A673 (cell line): ENCODE results near the gene CCR2. TPM values are rescaled to one million over a fixed set of nuclear protein-coding genes. Genes with fewer than 3 reads are reported as not detected.

Experiments used
- Bru-seq: library from RNA; stranded (reverse); fragments of 400-500 nt; gene quantifications from one replicate; lab custom pipeline; 2021; lab: Mats Ljungman, UMichigan
- BruChase-seq, 2 experiments: library from RNA; stranded (reverse); fragments of 400-500 nt; gene quantifications; one replicate each; lab custom pipeline; 2021; lab: Mats Ljungman, UMichigan
- BruUV-seq: library from RNA; stranded (reverse); fragments of 400-500 nt; replicated peaks from 2 replicates; lab custom pipeline; 2021; lab: Mats Ljungman, UMichigan
- CTCF ChIA-PET: fragments of 300-600 bp; sonication (Branson Sonifier 250); formaldehyde crosslinking; loops from one replicate; lab custom pipeline; 2022; ENCODE audit warnings: antibody characterized with exemption; lab: Charles Lee
- POLR2A ChIA-PET: fragments of 300-600 bp; sonication (Branson Sonifier 250); formaldehyde crosslinking; loops from one replicate; lab custom pipeline; 2022; ENCODE audit warnings: antibody characterized with exemption; ENCODE audit not compliant: low non-redundant PET; lab: Charles Lee
- DNase-seq: peaks from one replicate; pipeline ENCODE4 v3.0.0-alpha.2; 2015; ENCODE audit warnings: low spot score
- H3K27ac ChIP-seq: fragments of 200-600 bp; sonication (generic); 2 replicates; pipeline ENCODE4 v1.5.1; 2016; ENCODE audit warnings: mixed run types, low read depth, mild to moderate bottlenecking, mixed read lengths, antibody characterized with exemption, low read length; ENCODE audit not compliant: poor library complexity, severe bottlenecking
- H3K27me3 ChIP-seq: fragments of 200-600 bp; sonication (generic); replicated peaks from 2 replicates; pipeline ENCODE4 v1.6.1; 2017; ENCODE audit warnings: mixed run types, low read depth, mild to moderate bottlenecking, mixed read lengths, antibody characterized with exemption, low read length; ENCODE audit not compliant: insufficient read depth, poor library complexity
- H3K36me3 ChIP-seq: fragments of 200-600 bp; sonication (generic); 2 replicates; pipeline ENCODE4 v1.6.1; 2016; ENCODE audit warnings: mixed run types, mild to moderate bottlenecking, mixed read lengths, antibody characterized with exemption, low read length; ENCODE audit not compliant: insufficient read depth, poor library complexity, severe bottlenecking
- H3K4me1 ChIP-seq: fragments of 200-600 bp; sonication (generic); 2 replicates; pipeline ENCODE4 v1.6.1; 2017; ENCODE audit warnings: mixed run types, mild to moderate bottlenecking, mixed read lengths, antibody characterized with exemption, low read length; ENCODE audit not compliant: insufficient read depth, poor library complexity, severe bottlenecking
- H3K4me3 ChIP-seq: fragments of 200-600 bp; sonication (generic); 2 replicates; pipeline ENCODE4 v1.5.1; 2016; ENCODE audit warnings: low read depth, mixed run types, mild to moderate bottlenecking, mixed read lengths, low read length; ENCODE audit not compliant: poor library complexity, severe bottlenecking
- H3K9me3 ChIP-seq: fragments of 200-600 bp; sonication (generic); 2 replicates; pipeline ENCODE4 v1.6.1; 2016; ENCODE audit warnings: mixed run types, low read depth, mild to moderate bottlenecking, mixed read lengths, antibody characterized with exemption, low read length; ENCODE audit not compliant: poor library complexity, severe bottlenecking
- EZH2 ChIP-seq: fragments of 200-600 bp; sonication (generic); IDR thresholded peaks from 2 replicates; pipeline ENCODE4 v1.6.1; 2017; ENCODE audit warnings: borderline replicate concordance, low read depth, mild to moderate bottlenecking, mixed read lengths, antibody characterized with exemption, low read length; ENCODE audit not compliant: poor library complexity, severe bottlenecking
- intact Hi-C: fragments of 100-400 bp; cut with micrococcal nuclease; formaldehyde crosslinking; loops from one replicate; pipeline ENCODE4 v1.10.0; 2022; ENCODE audit not compliant: unreplicated experiment
- long read RNA-seq: library from polyadenylated mRNA; stranded (forward); transcript quantifications from one replicate; pipeline ENCODE4 v2.0.0, GENCODE V29; 2022
- total RNA-seq: library from RNA; stranded (reverse); gene quantifications from 2 replicates; pipeline ENCODE4 v1.2.3, GENCODE V29; 2021
- TF ChIP-seq, protein P1 (sequence below): fragments of 300-800, 200-600 bp; sonication (generic); conservative IDR thresholded peaks from 2 replicates; pipeline ENCODE4 v1.5.1; 2017; ENCODE audit warnings: low read depth, mild to moderate bottlenecking, antibody characterized with exemption, low read length, moderate library complexity, mixed read lengths

The CCR2 gene
- total RNA-seq (not detected in 2 replicates), Bru-seq, nascent RNA (not detected), BruChase-seq, experiment 1, labeled RNA remaining after a 2-hour chase (not detected), BruChase-seq, experiment 2, labeled RNA remaining after a 6-hour chase (not detected)
- long read RNA-seq: 0 reads

DNA sequence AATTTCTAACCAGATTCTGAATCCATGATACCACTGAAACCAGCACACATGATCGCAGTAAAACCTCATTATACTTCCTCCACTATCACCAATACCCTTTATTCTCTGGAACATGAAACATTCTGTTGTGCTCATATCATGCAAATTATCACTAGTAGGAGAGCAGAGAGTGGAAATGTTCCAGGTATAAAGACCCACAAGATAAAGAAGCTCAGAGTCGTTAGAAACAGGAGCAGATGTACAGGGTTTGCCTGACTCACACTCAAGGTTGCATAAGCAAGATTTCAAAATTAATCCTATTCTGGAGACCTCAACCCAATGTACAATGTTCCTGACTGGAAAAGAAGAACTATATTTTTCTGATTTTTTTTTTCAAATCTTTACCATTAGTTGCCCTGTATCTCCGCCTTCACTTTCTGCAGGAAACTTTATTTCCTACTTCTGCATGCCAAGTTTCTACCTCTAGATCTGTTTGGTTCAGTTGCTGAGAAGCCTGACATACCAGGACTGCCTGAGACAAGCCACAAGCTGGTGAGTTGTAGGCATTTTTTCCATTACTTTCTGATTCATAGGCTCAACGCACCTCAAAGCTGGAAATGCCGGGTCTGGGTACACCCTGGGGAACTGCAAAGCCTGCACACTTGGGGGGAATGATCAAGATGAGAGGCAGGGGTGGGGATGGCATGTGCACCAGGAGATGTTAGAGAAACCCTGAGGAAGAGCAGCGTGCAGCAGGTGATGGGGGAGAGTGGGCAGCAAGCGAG lies at the start of gene CCR2:
CCR2 (plus strand) TSS at position 465 of the 764 bp plus-strand sequence. CDS start 3,417 bp downstream, outside the sequence.
- no peaks in the 10 kb centered on the region for H3K4me1 ChIP-seq
- no peaks in the 10 kb centered on the region for H3K36me3 ChIP-seq
- H3K27ac ChIP-seq: no peak within 1 kb of the TSS
- peaks cover 39% of the 10 kb centered on the region for H3K27me3 ChIP-seq
- no peak within 1 kb of the TSS for H3K4me3 ChIP-seq
- DNase-seq: no peak
- no peaks in the 10 kb centered on the region for H3K9me3 ChIP-seq
- CTCF ChIA-PET: no interaction called here
- intact Hi-C loops: no loop called here
- BruUV-seq: no TSS peak
- TF ChIP-seq EZH2: no peak
- TF ChIP-seq, protein P1, sequence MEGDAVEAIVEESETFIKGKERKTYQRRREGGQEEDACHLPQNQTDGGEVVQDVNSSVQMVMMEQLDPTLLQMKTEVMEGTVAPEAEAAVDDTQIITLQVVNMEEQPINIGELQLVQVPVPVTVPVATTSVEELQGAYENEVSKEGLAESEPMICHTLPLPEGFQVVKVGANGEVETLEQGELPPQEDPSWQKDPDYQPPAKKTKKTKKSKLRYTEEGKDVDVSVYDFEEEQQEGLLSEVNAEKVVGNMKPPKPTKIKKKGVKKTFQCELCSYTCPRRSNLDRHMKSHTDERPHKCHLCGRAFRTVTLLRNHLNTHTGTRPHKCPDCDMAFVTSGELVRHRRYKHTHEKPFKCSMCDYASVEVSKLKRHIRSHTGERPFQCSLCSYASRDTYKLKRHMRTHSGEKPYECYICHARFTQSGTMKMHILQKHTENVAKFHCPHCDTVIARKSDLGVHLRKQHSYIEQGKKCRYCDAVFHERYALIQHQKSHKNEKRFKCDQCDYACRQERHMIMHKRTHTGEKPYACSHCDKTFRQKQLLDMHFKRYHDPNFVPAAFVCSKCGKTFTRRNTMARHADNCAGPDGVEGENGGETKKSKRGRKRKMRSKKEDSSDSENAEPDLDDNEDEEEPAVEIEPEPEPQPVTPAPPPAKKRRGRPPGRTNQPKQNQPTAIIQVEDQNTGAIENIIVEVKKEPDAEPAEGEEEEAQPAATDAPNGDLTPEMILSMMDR: no peak
- POLR2A ChIA-PET: no interaction called here

DNA sequence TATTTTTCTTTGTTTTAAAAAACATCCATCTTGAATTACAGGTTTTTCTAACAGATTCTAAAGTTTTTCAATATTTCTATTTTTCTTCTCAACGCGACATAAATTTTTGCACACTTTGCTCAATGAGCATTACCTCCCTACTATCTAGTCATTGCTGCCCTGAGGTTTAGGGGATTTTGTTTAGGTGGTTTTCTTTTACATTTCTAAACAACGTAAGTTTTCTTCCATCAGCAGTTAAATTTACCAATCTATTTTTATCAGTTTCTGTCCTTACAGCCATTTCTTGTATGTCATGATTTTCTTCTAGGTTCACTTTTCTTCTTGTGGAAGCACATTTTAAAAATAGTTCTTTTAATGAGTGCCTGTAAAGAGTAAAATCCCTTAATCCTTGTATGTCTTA lies 49.2 kb upstream of the CCR2 start:
- Histone ChIP-seq H3K4me1 (no peaks in the 10 kb centered on the region), H3K27me3 (peaks cover 12% of the 10 kb centered on the region), H3K36me3 (no peaks in the 10 kb centered on the region), H3K27ac (no peak overlapping the region), H3K9me3 (no peaks in the 10 kb centered on the region), H3K4me3 (no peak overlapping the region)
- ChIA-PET POLR2A (no interaction called here), CTCF (no interaction called here)
- no peak for TF ChIP-seq EZH2
- TF ChIP-seq, protein P1: no peak
- DNase-seq: no peak
- BruUV-seq: no TSS peak
- intact Hi-C loops: no loop called here

DNA sequence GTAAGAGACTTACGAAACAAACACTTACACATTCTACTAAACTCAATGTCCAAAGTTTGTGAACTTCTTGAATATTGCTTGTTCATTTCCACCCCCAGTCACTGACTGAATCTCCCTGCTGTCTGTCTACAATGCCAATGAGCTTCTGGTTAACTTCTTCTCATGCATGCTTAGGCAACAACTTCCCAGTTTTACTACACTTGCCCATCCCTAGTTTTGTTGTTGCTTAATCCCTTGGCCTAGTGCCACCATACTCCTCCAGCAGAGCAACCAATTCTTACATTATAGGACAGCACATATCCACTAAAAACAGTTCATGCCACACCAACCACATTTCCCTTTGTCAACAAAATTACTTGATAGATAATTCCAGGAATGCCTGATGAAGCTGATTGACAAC lies 40.9 kb upstream of the CCR2 start:
- Histone ChIP-seq H3K27ac (no peak overlapping the region), H3K9me3 (no peaks in the 10 kb centered on the region), H3K4me1 (no peaks in the 10 kb centered on the region), H3K4me3 (no peak overlapping the region), H3K27me3 (no peaks in the 10 kb centered on the region), H3K36me3 (no peaks in the 10 kb centered on the region)
- intact Hi-C loops: no loop called here
- no peak for DNase-seq
- BruUV-seq: no TSS peak
- TF ChIP-seq, protein P1: no peak
- TF ChIP-seq EZH2: no peak
- ChIA-PET POLR2A (no interaction called here), CTCF (no interaction called here)
